Activated naive CD4-positive, alpha-beta T cell treated with anti-CD3 and anti-CD28 coated beads, Interleukin-2, amount 10 ng/mL, durations not matched to agents 7 days and 5 days (primary cell): ENCODE measurements around the gene UGT1A7.
"Not testable (repeated sequence)": the region's sequence is repeated elsewhere in the genome, so short reads cannot be mapped to it uniquely, and the experiment has no call there.

Source experiments
- CTCF ChIA-PET: fragments of 350-600 bp; sonication (Branson Sonifier 250); formaldehyde crosslinking; loops from one replicate; lab custom pipeline; 2021; ENCODE audit warnings: antibody characterized with exemption; lab: Charles Lee
- DNase-seq: peaks from one replicate; pipeline ENCODE4 v3.0.0-alpha.2; 2020
- H3K27ac Mint-ChIP-seq: one replicate; pipeline ENCODE4 v1.8.0; 2021; ENCODE audit warnings: mild to moderate bottlenecking, moderate library complexity, mixed read lengths
- H3K27me3 Mint-ChIP-seq: one replicate; pipeline ENCODE4 v1.8.0; 2021; ENCODE audit warnings: mild to moderate bottlenecking, mixed read lengths
- H3K36me3 Mint-ChIP-seq: one replicate; pipeline ENCODE4 v1.8.0; 2021; ENCODE audit warnings: mixed read lengths
- H3K4me1 Mint-ChIP-seq: one replicate; pipeline ENCODE4 v1.8.0; 2021; ENCODE audit warnings: mixed read lengths
- H3K4me3 Mint-ChIP-seq: one replicate; pipeline ENCODE4 v1.8.0; 2021; ENCODE audit warnings: mild to moderate bottlenecking, moderate library complexity, mixed read lengths
- H3K9me3 Mint-ChIP-seq: one replicate; pipeline ENCODE4 v1.8.0; 2021; ENCODE audit warnings: mixed read lengths

The UGT1A7 gene

DNA sequence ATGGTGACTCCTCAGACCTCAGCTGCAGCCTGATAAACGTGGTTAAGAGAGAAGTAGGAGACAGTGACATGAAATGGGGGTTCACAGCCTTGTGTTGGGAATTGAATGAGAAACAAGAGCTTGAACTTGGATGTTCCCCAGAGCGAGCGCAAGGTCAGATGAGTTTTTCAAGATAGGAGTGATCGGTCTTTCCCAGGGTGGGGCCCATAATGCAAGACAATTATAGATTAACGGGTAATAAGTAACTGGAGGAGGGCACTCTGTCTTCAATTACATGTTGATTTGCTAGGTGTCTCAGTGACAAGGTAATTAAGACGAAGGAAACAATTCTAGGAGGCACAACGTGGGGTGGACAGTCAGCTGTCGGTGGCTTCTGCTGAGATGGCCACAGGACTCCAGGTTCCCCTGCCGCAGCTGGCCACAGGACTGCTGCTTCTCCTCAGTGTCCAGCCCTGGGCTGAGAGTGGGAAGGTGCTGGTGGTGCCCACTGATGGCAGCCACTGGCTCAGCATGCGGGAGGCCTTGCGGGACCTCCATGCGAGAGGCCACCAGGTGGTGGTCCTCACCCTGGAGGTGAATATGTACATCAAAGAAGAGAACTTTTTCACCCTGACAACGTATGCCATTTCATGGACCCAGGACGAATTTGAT is 31.0 kb downstream of the UGT1A7 start, which contains the start of gene UGT1A5:
TSS of gene UGT1A5 (plus strand) at position 297 of the 651 bp plus-strand sequence. CDS start at position 382, 85 bp downstream.
- no peaks in the 10 kb centered on the region for H3K9me3 Mint-ChIP-seq
- CTCF ChIA-PET: interaction anchor here (0.8 to 2.1 kb wide), 5 partner anchors 22 to 308 kb away, joined by 3 to 5 read pairs (median 4); no protein-coding TSS in a partner anchor
- H3K4me1 Mint-ChIP-seq: peaks cover 4% of the 10 kb centered on the region
- no peak within 1 kb of the TSS for H3K27ac Mint-ChIP-seq
- no peak within 1 kb of the TSS for H3K4me3 Mint-ChIP-seq
- H3K36me3 Mint-ChIP-seq: no peaks in the 10 kb centered on the region
- H3K27me3 Mint-ChIP-seq: peaks cover 34% of the 10 kb centered on the region
- no peak for DNase-seq

DNA sequence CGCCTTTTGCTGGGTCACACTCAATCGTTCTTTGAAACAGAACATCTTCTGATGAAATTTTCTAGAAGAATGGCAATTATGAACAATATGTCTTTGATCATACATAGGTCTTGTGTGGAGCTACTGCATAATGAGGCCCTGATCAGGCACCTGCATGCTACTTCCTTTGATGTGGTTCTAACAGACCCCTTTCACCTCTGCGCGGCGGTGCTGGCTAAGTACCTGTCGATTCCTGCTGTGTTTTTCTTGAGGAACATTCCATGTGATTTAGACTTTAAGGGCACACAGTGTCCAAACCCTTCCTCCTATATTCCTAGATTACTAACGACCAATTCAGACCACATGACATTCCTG is 31.5 kb downstream of the UGT1A7 start:
- Mint-ChIP-seq H3K36me3 (no peaks in the 10 kb centered on the region), H3K27ac (no peak overlapping the region), H3K4me3 (no peak overlapping the region), H3K4me1 (peaks cover 4% of the 10 kb centered on the region), H3K9me3 (no peaks in the 10 kb centered on the region), H3K27me3 (peaks cover 33% of the 10 kb centered on the region)
- CTCF ChIA-PET: interaction anchor here (2.1 kb wide), 1 partner anchor 270 kb away, joined by 4 read pairs; no protein-coding TSS in a partner anchor
- no peak for DNase-seq

DNA sequence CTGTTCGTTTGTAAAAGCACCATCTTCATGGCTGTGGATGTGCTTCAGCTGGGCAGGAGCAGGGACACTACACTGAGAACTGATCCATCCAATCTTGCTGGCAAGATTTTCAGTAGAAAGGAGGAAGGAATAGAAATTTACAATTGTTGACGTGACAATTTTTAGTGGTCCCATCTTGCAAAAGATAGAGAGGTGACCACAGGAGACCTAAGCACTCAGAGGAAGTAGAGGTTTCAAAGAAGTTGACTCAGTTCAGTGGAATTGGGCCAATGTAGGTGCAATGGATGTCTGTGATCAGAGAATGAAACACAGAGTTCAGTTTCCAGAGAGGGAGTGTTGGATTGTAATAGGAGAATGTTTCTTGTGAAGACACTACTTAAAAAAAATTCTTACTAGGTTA is 32.4 kb downstream of the UGT1A7 start:
- Mint-ChIP-seq H3K9me3 (no peaks in the 10 kb centered on the region), H3K36me3 (no peaks in the 10 kb centered on the region), H3K27ac (no peak overlapping the region), H3K4me3 (no peak overlapping the region), H3K4me1 (peaks cover 4% of the 10 kb centered on the region), H3K27me3 (peaks cover 26% of the 10 kb centered on the region)
- no peak for DNase-seq
- CTCF ChIA-PET: no interaction called here

DNA sequence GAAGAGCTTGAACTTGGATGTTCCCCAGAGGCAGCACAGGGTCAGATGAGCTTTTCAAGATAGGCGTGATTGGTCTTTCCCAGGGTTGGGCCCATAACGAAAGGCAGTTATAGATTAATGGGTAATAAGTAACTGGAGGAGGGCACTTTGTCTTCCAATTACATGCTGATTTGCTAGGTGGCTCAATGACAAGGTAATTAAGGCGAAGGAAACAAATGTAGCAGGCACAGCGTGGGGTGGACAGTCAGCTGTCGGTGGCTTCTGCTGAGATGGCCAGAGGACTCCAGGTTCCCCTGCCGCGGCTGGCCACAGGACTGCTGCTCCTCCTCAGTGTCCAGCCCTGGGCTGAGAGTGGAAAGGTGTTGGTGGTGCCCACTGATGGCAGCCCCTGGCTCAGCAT is 36.9 kb downstream of the UGT1A7 start, which contains the start of gene UGT1A4:
TSS of gene UGT1A4 (plus strand) at position 185 of the 400 bp plus-strand sequence. CDS start at position 270, 85 bp downstream.
- Mint-ChIP-seq H3K27me3 (peaks cover 6% of the 10 kb centered on the region), H3K4me1 (peaks cover 4% of the 10 kb centered on the region), H3K9me3 (no peaks in the 10 kb centered on the region), H3K27ac (no peak within 1 kb of the TSS), H3K36me3 (no peaks in the 10 kb centered on the region), H3K4me3 (no peak within 1 kb of the TSS)
- CTCF ChIA-PET: no interaction called here
- no peak for DNase-seq

DNA sequence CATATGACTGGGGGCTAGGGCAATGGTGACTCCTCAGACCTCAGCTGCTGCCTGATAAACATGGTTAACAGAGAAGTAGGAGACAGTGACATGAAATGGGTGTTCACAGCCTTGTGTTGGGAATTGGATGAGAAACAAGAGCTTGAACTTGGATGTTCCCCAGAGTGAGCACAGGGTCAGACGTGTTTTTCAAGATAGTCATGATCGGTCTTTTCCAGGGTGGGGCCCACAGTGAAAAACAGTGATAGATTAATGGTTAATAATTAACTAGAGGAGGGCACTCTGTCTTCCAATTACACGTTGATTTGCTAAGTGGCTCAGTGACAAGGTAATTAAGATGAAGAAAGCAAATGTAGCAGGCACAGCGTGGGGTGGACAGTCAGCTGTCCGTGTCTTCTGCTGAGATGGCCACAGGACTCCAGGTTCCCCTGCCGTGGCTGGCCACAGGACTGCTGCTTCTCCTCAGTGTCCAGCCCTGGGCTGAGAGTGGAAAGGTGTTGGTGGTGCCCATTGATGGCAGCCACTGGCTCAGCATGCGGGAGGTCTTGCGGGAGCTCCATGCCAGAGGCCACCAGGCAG is 47.1 kb downstream of the UGT1A7 start, which contains the start of gene UGT1A3:
TSS of gene UGT1A3 (plus strand) at position 320 of the 579 bp plus-strand sequence. CDS start at position 405, 85 bp downstream.
- H3K36me3 Mint-ChIP-seq: no peaks in the 10 kb centered on the region
- no peak within 1 kb of the TSS for H3K4me3 Mint-ChIP-seq
- no peak within 1 kb of the TSS for H3K27ac Mint-ChIP-seq
- no peak for DNase-seq
- H3K27me3 Mint-ChIP-seq: peaks cover 13% of the 10 kb centered on the region
- CTCF ChIA-PET: no interaction called here
- H3K4me1 Mint-ChIP-seq: no peaks in the 10 kb centered on the region
- no peaks in the 10 kb centered on the region for H3K9me3 Mint-ChIP-seq

DNA sequence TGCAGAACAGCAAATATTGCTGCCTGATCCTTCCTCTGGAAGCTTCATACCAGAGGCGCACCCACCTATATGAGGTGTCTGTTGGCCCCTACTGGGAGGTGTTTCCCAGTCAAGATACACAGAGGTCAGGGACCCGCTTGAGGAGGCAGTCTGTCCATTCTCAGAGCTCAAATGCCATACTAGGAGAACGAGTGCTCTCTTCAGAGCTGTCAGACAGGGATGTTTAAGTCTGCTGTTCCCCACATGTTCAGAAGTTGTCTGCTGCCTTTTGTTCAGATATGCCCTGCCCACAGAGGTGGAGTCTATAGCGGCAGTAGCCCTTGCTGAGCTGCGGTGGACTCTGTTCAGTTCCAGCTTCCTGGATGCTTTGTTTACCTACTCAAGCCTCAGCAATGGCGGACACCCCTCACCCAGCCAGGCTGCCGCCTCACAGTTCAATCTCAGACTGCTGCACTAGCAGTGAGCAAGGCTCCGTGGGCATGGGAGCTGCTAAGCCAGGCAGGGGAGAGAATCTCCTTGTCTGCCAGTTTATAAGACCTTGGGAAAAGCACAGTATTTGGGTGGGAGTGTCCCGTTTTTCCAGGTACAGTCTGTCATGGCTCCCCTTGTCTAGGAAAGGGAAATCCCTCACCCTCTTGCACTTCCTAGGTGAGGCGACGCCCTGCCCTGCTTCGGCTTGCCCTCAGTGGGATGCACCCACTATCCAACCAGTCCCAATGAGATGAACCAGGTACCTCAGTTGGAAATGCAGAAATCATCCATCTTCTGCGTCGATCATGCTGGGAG is 55.4 kb downstream of the UGT1A7 start:
- H3K9me3 Mint-ChIP-seq, H3K4me1 Mint-ChIP-seq, H3K27me3 Mint-ChIP-seq, H3K36me3 Mint-ChIP-seq, H3K4me3 Mint-ChIP-seq, H3K27ac Mint-ChIP-seq, CTCF ChIA-PET, DNase-seq: not testable (repeated sequence)

DNA sequence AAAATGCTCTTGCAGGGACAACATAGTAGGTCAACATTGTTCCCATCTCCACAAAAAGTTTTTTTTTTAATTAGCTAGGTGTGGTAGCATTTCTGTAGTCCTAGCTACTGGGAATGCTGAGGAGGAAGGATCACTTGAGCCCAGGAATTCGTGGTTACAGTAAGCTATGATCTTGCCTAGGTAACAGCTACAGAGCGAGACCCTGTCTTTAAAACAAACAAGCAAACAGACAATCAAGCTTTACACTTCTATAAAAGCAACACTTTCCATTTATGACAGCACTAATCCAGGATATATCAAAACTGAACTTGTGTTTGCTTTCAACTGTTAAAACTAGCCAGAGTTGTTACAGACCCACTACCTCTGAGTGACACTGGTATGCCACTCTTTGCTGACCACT is 59.2 kb downstream of the UGT1A7 start:
- Mint-ChIP-seq H3K4me3 (no peak overlapping the region), H3K27me3 (peaks cover 12% of the 10 kb centered on the region), H3K4me1 (no peaks in the 10 kb centered on the region), H3K27ac (no peak overlapping the region), H3K36me3 (no peaks in the 10 kb centered on the region), H3K9me3 (no peaks in the 10 kb centered on the region)
- no peak for DNase-seq
- CTCF ChIA-PET: no interaction called here

DNA sequence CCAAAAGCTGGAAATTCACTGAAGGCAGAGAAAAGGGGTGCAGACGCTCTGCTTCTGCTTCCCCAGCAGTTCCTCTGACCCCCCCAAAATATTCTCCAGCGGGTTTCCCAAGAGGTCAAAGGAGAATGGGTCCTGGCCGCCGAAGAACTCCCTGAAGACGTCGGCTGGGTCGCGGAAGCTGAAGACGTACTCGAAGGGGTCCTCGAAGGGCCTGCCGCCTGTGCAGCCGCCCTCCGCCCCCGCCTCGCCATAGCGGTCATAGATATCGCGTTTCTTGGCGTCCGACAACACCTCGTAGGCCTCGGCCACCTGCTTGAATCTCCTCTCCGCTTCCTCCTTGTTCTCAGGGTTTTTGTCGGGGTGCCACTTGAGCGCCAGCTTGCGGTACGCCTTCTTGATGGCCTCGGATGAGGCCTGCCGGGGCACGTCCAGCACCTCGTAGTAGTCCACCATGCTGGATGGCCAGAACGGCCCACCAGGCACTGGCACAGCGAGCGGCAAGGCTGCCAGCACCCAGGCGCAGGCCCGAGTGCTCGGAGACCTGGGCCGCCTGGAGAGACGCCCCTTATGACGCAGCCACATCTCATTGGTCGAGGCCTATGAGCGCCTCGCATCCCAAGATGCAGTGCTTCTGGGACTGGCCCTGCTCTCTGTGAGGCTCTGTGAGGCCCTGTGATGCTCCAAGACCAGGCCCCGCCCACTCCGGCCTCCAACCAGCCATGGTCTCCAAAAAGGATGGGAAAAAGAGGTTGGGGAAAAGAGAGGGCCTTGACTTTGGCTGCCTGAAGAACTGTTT is 62.0 kb downstream of the UGT1A7 start:
- Mint-ChIP-seq H3K27me3 (peaks cover 5% of the 10 kb centered on the region), H3K9me3 (no peaks in the 10 kb centered on the region), H3K4me3 (no peak overlapping the region), H3K36me3 (no peaks in the 10 kb centered on the region), H3K4me1 (no peaks in the 10 kb centered on the region), H3K27ac (no peak overlapping the region)
- CTCF ChIA-PET: no interaction called here
- DNase-seq: no peak

DNA sequence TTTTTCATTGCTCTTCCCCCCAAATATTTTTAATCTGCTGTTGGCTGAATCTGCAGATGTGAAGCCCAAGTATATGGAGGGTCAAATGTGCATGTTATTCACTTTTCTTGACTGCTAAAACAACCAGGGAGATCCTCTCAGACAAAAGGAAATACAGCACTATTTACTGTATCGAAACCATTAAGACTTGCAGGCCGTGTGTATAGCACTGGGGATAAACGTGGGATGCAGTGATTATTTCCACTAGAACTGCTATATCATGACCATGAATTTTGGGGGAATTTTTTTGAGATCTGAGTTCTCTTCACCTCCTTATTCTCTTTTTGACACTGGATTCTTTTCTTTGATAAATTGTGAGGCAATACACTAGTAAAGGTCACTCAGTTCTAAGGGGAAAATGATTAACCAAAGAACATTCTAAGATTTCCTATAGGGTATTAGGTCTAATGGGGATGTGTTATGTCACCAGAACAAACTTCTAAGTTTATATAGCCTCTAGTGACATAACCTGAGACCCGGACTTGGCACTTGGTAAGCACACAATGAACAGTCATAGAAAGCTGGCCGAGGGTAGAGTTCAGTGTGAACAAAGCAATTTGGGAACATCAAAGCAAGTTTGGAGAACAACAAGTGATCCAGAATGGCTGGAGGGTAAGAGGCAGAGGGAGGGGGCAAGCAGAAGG is 63.5 kb downstream of the UGT1A7 start:
- H3K27me3 Mint-ChIP-seq: peaks cover 10% of the 10 kb centered on the region
- CTCF ChIA-PET: no interaction called here
- H3K4me1 Mint-ChIP-seq: no peaks in the 10 kb centered on the region
- H3K4me3 Mint-ChIP-seq: no peak overlapping the region
- no peaks in the 10 kb centered on the region for H3K36me3 Mint-ChIP-seq
- H3K27ac Mint-ChIP-seq: no peak overlapping the region
- peaks cover 7% of the 10 kb centered on the region for H3K9me3 Mint-ChIP-seq
- no peak for DNase-seq

DNA sequence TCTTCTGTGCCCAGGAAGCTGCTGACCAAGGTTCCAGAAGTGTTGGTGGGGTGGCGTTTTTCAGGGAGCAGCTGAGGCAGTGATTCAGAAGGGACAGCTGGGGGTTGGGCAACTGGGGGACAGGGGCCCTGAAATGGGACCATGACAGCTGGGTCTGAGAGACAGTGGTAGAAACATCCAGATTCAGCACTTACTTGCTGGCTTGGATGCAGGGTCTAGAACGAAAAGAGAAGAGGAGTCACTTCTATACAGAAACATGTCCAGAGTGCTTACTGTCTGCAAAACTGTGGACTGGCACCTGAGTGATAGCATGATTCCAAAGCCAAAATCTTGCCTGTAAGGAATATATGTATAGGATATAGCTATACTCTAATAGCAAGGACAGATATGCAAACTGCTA is 64.1 kb downstream of the UGT1A7 start:
- CTCF ChIA-PET, H3K4me1 Mint-ChIP-seq, H3K36me3 Mint-ChIP-seq, H3K9me3 Mint-ChIP-seq, DNase-seq, H3K27ac Mint-ChIP-seq, H3K4me3 Mint-ChIP-seq, H3K27me3 Mint-ChIP-seq: not testable (repeated sequence)

DNA sequence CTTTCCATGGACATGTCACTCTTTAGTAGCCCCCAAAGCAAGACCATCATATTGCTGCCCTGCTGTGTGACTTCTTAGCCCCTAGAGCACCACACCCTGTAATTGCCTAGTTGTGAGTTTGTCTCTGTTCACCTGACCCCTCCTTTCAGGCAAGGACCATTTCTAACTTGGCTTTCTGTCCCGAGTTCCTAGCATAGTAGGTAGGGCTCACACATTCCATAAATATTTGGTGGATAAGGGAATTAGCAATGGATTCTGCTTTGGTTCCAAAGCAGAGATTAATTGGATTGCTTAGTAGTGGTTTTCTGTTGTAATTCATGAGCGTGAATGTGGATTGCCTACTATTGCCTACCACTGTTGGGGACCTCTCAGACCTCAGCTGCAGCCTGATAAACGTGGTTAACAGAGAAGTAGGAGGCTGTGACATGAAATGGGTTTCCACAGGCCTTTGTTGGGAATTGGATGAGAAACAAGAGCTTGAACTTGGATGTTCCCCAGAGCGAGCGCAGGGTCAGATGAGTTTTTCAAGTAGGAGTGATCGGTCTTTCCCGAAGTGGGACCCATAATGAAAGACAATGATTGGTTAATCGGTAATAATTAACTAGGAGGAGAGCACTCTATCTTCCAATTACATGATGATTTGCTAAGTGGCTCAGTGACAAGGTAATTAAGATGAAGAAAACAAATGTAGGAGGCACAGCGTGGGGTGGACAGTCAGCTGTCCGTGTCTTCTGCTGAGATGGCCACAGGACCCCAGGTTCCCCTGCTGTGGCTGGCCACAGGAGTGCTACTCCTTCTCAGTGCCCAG is 65.0 kb downstream of the UGT1A7 start:
- Mint-ChIP-seq H3K4me3 (no peak overlapping the region), H3K4me1 (no peaks in the 10 kb centered on the region), H3K27ac (no peak overlapping the region), H3K27me3 (peaks cover 10% of the 10 kb centered on the region), H3K9me3 (peaks cover 15% of the 10 kb centered on the region), H3K36me3 (no peaks in the 10 kb centered on the region)
- CTCF ChIA-PET: no interaction called here
- no peak for DNase-seq

DNA sequence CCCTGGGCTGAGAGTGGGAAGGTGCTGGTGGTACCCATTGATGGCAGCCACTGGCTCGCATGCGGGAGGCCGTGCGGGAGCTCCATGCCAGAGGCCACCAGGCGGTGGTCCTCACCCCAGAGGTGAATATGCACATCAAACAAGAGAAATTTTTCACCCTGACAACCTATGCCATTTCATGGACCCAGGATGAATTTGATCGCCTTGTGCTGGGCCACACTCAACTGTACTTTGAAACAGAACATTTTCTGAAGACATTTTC is 65.5 kb downstream of the UGT1A7 start:
- Mint-ChIP-seq H3K4me1 (no peaks in the 10 kb centered on the region), H3K36me3 (no peaks in the 10 kb centered on the region), H3K27me3 (peaks cover 13% of the 10 kb centered on the region), H3K4me3 (no peak overlapping the region), H3K27ac (no peak overlapping the region), H3K9me3 (peaks cover 15% of the 10 kb centered on the region)
- no peak for DNase-seq
- CTCF ChIA-PET: no interaction called here

DNA sequence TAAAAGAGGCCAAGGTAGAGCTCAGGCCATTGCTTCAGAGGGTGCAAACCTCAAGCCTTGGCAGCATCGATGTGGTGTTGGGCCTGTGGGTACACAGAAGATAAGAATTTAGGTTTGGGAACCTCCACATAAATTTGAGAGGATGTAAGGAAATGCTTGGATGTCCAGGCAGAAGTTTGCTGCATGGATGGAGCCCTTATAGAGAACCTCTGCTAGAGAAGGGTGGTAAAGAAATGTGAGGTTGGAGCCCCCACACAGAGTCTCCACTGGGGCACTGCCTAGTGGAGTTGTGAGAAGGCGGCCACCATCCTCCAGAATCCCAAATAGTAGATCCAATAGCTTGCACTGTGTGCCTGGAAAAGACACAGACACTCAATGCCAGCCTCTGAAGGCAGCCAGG is 69.0 kb downstream of the UGT1A7 start:
- DNase-seq, H3K36me3 Mint-ChIP-seq, H3K4me3 Mint-ChIP-seq, CTCF ChIA-PET, H3K27ac Mint-ChIP-seq, H3K4me1 Mint-ChIP-seq: not testable (repeated sequence)
- Mint-ChIP-seq H3K27me3 (peaks cover 10% of the 10 kb centered on the region), H3K9me3 (peaks cover 15% of the 10 kb centered on the region)
